ENCODE measurements around the gene UNC13D. TPM values are rescaled to one million over a fixed set of nuclear protein-coding genes. Genes with fewer than 3 reads are reported as not detected.

UNC13D gene
- total and polyA plus RNA-seq, 2 of the 4 experiments (the other 2 are of a cell fraction): under 0.01 to 0.31 TPM

- Histone ChIP-seq H3K4me3 (ENCODE audit: insufficient read depth, low read depth, low read length) (no peak overlapping the region), H2BK20ac (ENCODE audit: low read depth, low read length) (no peak overlapping the region), H3K18ac (ENCODE audit: low read depth, low read length) (no peak overlapping the region), H4K8ac (ENCODE audit: low read depth in 2 of 2, low read length in 2 of 2) (no peak overlapping the region; a peak in 1 of 4 replicates), H3K23ac (ENCODE audit: low read depth, low read length) (no peak overlapping the region), H3K14ac (replicated peaks; ENCODE audit: low read depth, low read length) (no peak overlapping the region), H3K9me1 (ENCODE audit: insufficient read depth, low read length) (no peaks in the 10 kb centered on the region), H4K20me1 (ENCODE audit: insufficient read depth, low read length) (no peaks in the 10 kb centered on the region), H3K9ac (ENCODE audit: low read depth, low read length) (no peak overlapping the region), H2AK9ac (replicated peaks; ENCODE audit: low read depth, low read length, poor library complexity) (no peak overlapping the region), H3K79me1 (ENCODE audit: low read depth in 1 of 2, low read length in 2 of 2) (no peaks in the 10 kb centered on the region), H2BK120ac (ENCODE audit: low read depth, low read length) (no peak overlapping the region), H4K91ac (ENCODE audit: insufficient read depth, low read depth, low read length) (no peak overlapping the region), H3K4me2 (ENCODE audit: low read depth, low read length) (no peak overlapping the region), H2BK15ac (ENCODE audit: low read depth, low read length) (no peak overlapping the region), H2BK5ac (ENCODE audit: low read depth, low read length, poor library complexity, severe bottlenecking) (no peak overlapping the region), H3K9me3 (ENCODE audit: control insufficient read depth, insufficient read depth, low read length) (no peaks in the 10 kb centered on the region), H3K27me3 (ENCODE audit: control insufficient read depth, insufficient read depth, low read length) (no peaks in the 10 kb centered on the region), H3K27ac (ENCODE audit: insufficient read depth, low read length) (no peak overlapping the region), H4K5ac (ENCODE audit: low read depth, low read length) (no peak overlapping the region), H3K4ac (ENCODE audit: low read depth, low read length) (no peak overlapping the region), H3K56ac (ENCODE audit: extremely low read depth, insufficient read depth, low read length) (no peak overlapping the region), H3K36me3 (ENCODE audit: control insufficient read depth, insufficient read depth, low read length) (peaks cover 24% of the 10 kb centered on the region), H2AK5ac (ENCODE audit: low read depth, low read length) (no peak overlapping the region), H2AFZ (replicated peaks; ENCODE audit: low read length, poor library complexity) (no peak overlapping the region), H3K4me1 (ENCODE audit: control insufficient read depth, insufficient read depth, low read length) (no peaks in the 10 kb centered on the region; the same call in 1 of the 2 replicates)
- intact Hi-C loops (cut with micrococcal nuclease): loop anchor here (5.0 kb wide), 1 partner anchor 44 kb away; the partner anchor contains the start of gene UNK
- CTCF ChIA-PET: interaction anchor here (0.7 to 1.4 kb wide), 5 partner anchors 12 to 114 kb away, joined by 3 to 4 read pairs (median 3); partner anchors contain the start of genes FBF1 and GALK1
- dilution Hi-C loops (cut with HindIII; ENCODE audit: low sequenced_read_pairs, unreplicated experiment): no loop called here
- in situ Hi-C loops (cut with MboI; ENCODE audit: low sequenced_read_pairs): no loop called here
- no peak for ATAC-seq (ENCODE audit: low read depth)
- TF ChIP-seq NFE2L2 (IDR thresholded peaks at IDR 0.05; ENCODE audit: low read depth, low read length) (no peak), CTCF (conservative IDR thresholded peaks at IDR 0.05; ENCODE audit: low read depth, low read length) (no peak), MAFK (IDR thresholded peaks at IDR 0.05; ENCODE audit: low read depth, low read length) (no peak), RCOR1 (IDR thresholded peaks at IDR 0.05; ENCODE audit: insufficient replicate concordance, low read length) (no peak), POLR2A (IDR thresholded peaks at IDR 0.05; ENCODE audit: low read depth, low read length) (no peak), RFX5 (IDR thresholded peaks at IDR 0.05; ENCODE audit: low read depth, low read length) (no peak), ELK1 (IDR thresholded peaks at IDR 0.05; ENCODE audit: borderline replicate concordance, low read depth, low read length) (no peak)
- WGBS, 2 experiments (ENCODE audit: extremely low coverage in 2 of 2, insufficient read length in 1 of 2): 83% methylated on average over 7 of the region's 14 CpGs; no CpG with 5 or more reads in 1 of the 2 experiments
- DNase-seq: no peak
- BruUV-seq (replicated peaks): no TSS peak
- POLR2A ChIA-PET (ENCODE audit: unreplicated experiment): interaction anchor here (0.8 to 1.2 kb wide), 2 partner anchors 12 to 47 kb away, joined by 3 to 4 read pairs; no protein-coding TSS in a partner anchor
These were observed 17.5 kb downstream of the UNC13D start for GRCh38 chr17:75826561-75827307.

Data from IMR-90 (cell line).